HFFc6 (cell line): Measurements from ENCODE around the gene TMEM17. TPM values are rescaled to one million over a fixed set of nuclear protein-coding genes. Genes with fewer than 3 reads are reported as not detected.

Experiments used
- DNase-seq: peaks from one replicate; pipeline ENCODE4 v3.0.0-alpha.2; 2018
- H3K27ac Mint-ChIP-seq: 2 replicates; pipeline ENCODE4 v1.8.0; 2020; ENCODE audit warnings: mild to moderate bottlenecking, mixed read lengths
- H3K27me3 Mint-ChIP-seq: 2 replicates; pipeline ENCODE4 v1.8.0; 2021; ENCODE audit warnings: mild to moderate bottlenecking, moderate library complexity, mixed read lengths; ENCODE audit not compliant: insufficient read depth
- H3K36me3 Mint-ChIP-seq: 2 replicates; pipeline ENCODE4 v1.8.0; 2021; ENCODE audit warnings: low read depth, mixed read lengths
- H3K4me1 Mint-ChIP-seq: 2 replicates; pipeline ENCODE4 v1.8.0; 2020; ENCODE audit warnings: low read depth, mixed read lengths
- H3K4me3 Mint-ChIP-seq: 2 replicates; pipeline ENCODE4 v1.8.0; 2020; ENCODE audit warnings: mild to moderate bottlenecking, moderate library complexity, mixed read lengths
- H3K9me3 Mint-ChIP-seq: 2 replicates; pipeline ENCODE4 v1.8.0; 2020; ENCODE audit warnings: mild to moderate bottlenecking, mixed read lengths
- CTCF ChIP-seq: fragments of 200-600 bp; sonication (generic); IDR thresholded peaks from 2 replicates; pipeline ENCODE4 v1.5.0; 2021; ENCODE audit warnings: antibody characterized with exemption, mild to moderate bottlenecking
- total RNA-seq, 6 experiments: library from RNA; stranded (reverse); fragmentation: NEBNext Ultra II Directional; extraction: Animal tissue kit (Norgen Biotek cat#: 25700); gene quantifications; 2 replicates in 1 of 6; 3 replicates in 5 of 6; pipeline ENCODE4 v1.2.3, GENCODE V29; 2021

The TMEM17 gene
- total RNA-seq, 6 experiments from 2014 or later: 2.4 to 4.4 (median 3.4) TPM

DNA sequence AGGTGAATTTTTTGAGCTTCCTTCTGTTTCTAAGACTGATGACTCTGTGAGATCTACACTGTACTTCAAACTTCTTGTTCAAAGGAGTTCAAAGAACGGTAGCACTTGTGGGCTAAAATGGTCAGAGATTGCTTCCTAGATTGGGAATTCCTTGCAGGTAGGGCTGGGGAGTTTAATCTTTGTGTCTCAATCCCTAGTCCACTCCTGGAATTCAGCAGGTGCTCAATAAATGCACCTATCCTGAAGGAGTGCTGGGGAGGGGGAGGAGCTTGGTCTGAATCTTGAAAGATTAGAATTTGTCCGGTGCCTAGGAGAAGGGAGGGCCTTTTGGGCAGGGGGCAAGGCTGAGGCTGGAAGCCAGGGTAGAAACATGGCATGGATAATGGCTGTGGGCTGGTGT is 34.6 kb downstream of the TMEM17 start:
- Mint-ChIP-seq H3K27ac (no peak overlapping the region), H3K36me3 (no peaks in the 10 kb centered on the region), H3K4me3 (no peak overlapping the region), H3K9me3 (no peaks in the 10 kb centered on the region), H3K4me1 (peaks cover 24% of the 10 kb centered on the region), H3K27me3 (no peaks in the 10 kb centered on the region; the same call in 1 of the 2 replicates)
- TF ChIP-seq CTCF: no peak
- no peak for DNase-seq

GRCh38 chr2:62469548-62469947 is 36.4 kb downstream of the TMEM17 start:
- Mint-ChIP-seq H3K9me3 (no peaks in the 10 kb centered on the region), H3K4me3 (no peak overlapping the region), H3K27me3 (no peaks in the 10 kb centered on the region; the same call in 1 of the 2 replicates), H3K36me3 (no peaks in the 10 kb centered on the region), H3K4me1 (peaks cover 19% of the 10 kb centered on the region), H3K27ac (no peak overlapping the region)
- DNase-seq: no peak
- no peak for TF ChIP-seq CTCF

DNA sequence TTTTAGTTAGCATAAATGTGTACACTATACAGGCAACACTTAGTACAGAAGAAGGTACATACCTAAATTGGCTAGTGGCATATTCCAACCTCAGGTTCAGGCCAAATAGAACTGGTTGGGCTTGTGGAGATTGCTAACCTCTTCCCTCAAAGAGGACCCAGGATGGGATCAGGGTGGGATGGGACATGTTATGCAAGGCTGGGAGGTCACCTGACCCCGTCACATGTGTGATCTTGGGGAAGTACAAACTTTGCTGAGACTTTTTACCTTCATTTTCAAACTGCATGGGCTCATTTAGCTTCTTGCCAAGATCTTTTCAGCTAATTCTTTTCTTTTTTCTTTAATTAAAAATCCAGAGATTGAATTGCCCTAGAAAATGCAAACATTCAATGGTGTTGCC is 36.9 kb downstream of the TMEM17 start:
- Mint-ChIP-seq H3K9me3 (no peaks in the 10 kb centered on the region), H3K4me3 (no peak overlapping the region), H3K4me1 (peaks cover 23% of the 10 kb centered on the region), H3K27ac (no peak overlapping the region), H3K36me3 (no peaks in the 10 kb centered on the region), H3K27me3 (no peaks in the 10 kb centered on the region; the same call in 1 of the 2 replicates)
- no peak for TF ChIP-seq CTCF
- no peak for DNase-seq

GRCh38 chr2:62467475-62468321 is 38.3 kb downstream of the TMEM17 start:
- Mint-ChIP-seq H3K4me1 (peaks cover 22% of the 10 kb centered on the region), H3K36me3 (no peaks in the 10 kb centered on the region), H3K9me3 (no peaks in the 10 kb centered on the region), H3K27me3 (no peaks in the 10 kb centered on the region; the same call in 1 of the 2 replicates), H3K27ac (no peak overlapping the region), H3K4me3 (no peak overlapping the region)
- no peak for DNase-seq
- no peak for TF ChIP-seq CTCF

DNA sequence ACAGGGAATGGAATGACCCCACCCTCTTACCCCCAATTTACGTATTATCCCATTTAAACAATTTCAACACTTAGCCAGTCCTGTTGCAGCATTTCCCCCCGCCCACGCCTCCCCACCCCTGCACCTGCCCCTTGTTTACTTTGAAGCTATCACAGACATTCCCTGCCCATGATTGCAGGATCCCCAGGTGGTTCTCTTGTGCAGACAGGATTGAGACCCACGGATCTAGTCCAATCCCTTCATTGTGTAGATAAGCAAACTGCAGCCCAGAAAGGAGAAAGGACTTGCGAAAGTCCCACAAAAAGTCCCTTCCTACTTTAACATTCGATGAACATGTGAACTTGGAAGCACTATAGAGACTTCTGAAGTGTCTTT is 38.9 kb downstream of the TMEM17 start:
- TF ChIP-seq CTCF: no peak
- H3K4me1 Mint-ChIP-seq: peaks cover 17% of the 10 kb centered on the region
- H3K27me3 Mint-ChIP-seq: no peaks in the 10 kb centered on the region; the same call in 1 of the 2 replicates
- no peak for DNase-seq
- H3K36me3 Mint-ChIP-seq: no peaks in the 10 kb centered on the region
- no peaks in the 10 kb centered on the region for H3K9me3 Mint-ChIP-seq
- no peak overlapping the region for H3K4me3 Mint-ChIP-seq
- no peak overlapping the region for H3K27ac Mint-ChIP-seq
